HCT116 (cell line): ENCODE results near the gene LZTR1. TPM values are rescaled to one million over a fixed set of nuclear protein-coding genes. Genes with fewer than 3 reads are reported as not detected.
"Not testable (repeated sequence)": the region's sequence is repeated elsewhere in the genome, so short reads cannot be mapped to it uniquely, and the experiment has no call there.

Source experiments
- ATAC-seq: fragments of 200-7000 bp; cut with Tn5 transposase; 2 replicates; pipeline ENCODE4 v1.9.1; 2020; ENCODE audit warnings: mild to moderate bottlenecking, moderate library complexity
- BruUV-seq: library from RNA; stranded (reverse); fragments of 400-500 nt; replicated peaks from 2 replicates; lab custom pipeline; 2021; lab: Mats Ljungman, UMichigan
- CTCF ChIA-PET: fragments of 300-600 bp; sonication (Branson Sonifier 250); formaldehyde crosslinking; loops from one replicate; lab custom pipeline; 2021; ENCODE audit warnings: antibody characterized with exemption; lab: Charles Lee
- POLR2A ChIA-PET: fragments of 300-600, 350-600 bp; sonication (Branson Sonifier 250); formaldehyde crosslinking; loops from one replicate; lab custom pipeline; 2021; ENCODE audit warnings: antibody characterized with exemption; lab: Charles Lee
- RAD21 ChIA-PET, 2 experiments: fragments of 300-600 bp; sonication (Branson Sonifier 250); formaldehyde crosslinking; loops; one replicate each; lab custom pipeline; 2023; ENCODE audit warnings: low total read pairs in 2 of 2; ENCODE audit not compliant: uncharacterized antibody in 2 of 2, unreplicated experiment in 2 of 2, low non-redundant PET in 1 of 2; lab: Charles Lee
- DNase-seq: peaks from one replicate; pipeline ENCODE4 v3.0.0-alpha.2; 2010; ENCODE audit warnings: low read depth, low spot score
- H2AFZ ChIP-seq: fragments of 200-600 bp; shearing (Covaris generic), sonication (generic); 2 replicates; pipeline ENCODE4 v1.6.1; 2017; ENCODE audit warnings: low read depth, mixed run types, mixed read lengths, antibody characterized with exemption, low read length; ENCODE audit not compliant: poor library complexity, severe bottlenecking
- H3K27ac ChIP-seq: 2 replicates; pipeline ENCODE4 v1.5.1; 2012; ENCODE audit warnings: low read depth, low read length
- H3K27me3 ChIP-seq: fragments of 200-600 bp; sonication (generic); 2 replicates; pipeline ENCODE4 v1.6.1; 2016; ENCODE audit warnings: mixed run types, low read length, mixed read lengths; ENCODE audit not compliant: insufficient read depth
- H3K36me3 ChIP-seq, 2 experiments: fragments of 200-500 bp in 1 of 2; fragments of 200-600 bp in 1 of 2; sonication (Bioruptor generic) in 1 of 2; sonication (generic) in 1 of 2; 2 replicates each; pipeline versions ENCODE4 v1.5.1 to v1.6.1; 2014 to 2016; ENCODE audit warnings: low read length in 2 of 2, inconsistent platforms in 1 of 2, mixed read lengths in 1 of 2, mixed run types in 1 of 2; ENCODE audit not compliant: insufficient read depth in 2 of 2, control insufficient read depth in 1 of 2
- H3K4me1 ChIP-seq, 2 experiments: fragments of 200-600 bp in 1 of 2; sonication (generic) in 1 of 2; 2 replicates each; pipeline versions ENCODE4 v1.5.1 to v1.6.1; 2012 to 2017; ENCODE audit warnings: low read length in 2 of 2, inconsistent platforms in 1 of 2, mild to moderate bottlenecking in 1 of 2, mixed read lengths in 1 of 2, mixed run types in 1 of 2, moderate library complexity in 1 of 2; ENCODE audit not compliant: insufficient read depth in 2 of 2, control insufficient read depth in 1 of 2
- H3K4me2 ChIP-seq: fragments of 200-600 bp; sonication (generic); 2 replicates; pipeline ENCODE4 v1.6.1; 2017; ENCODE audit warnings: mixed run types, low read length, mixed read lengths
- H3K4me3 ChIP-seq, 2 experiments: fragments of 200-600 bp in 1 of 2; sonication (generic) in 1 of 2; replicated peaks in 1 of 2; 2 replicates each; pipeline ENCODE4 v1.5.1; 2011 to 2016; ENCODE audit warnings: low read length in 2 of 2, control low read depth in 1 of 2, low read depth in 1 of 2, mild to moderate bottlenecking in 1 of 2, mixed read lengths in 1 of 2, mixed run types in 1 of 2
- H3K79me2 ChIP-seq: fragments of 200-600 bp; sonication (generic); 2 replicates; pipeline ENCODE4 v1.6.1; 2017; ENCODE audit warnings: mild to moderate bottlenecking, mixed run types, low read length, moderate library complexity, mixed read lengths; ENCODE audit not compliant: insufficient read depth
- H3K9ac ChIP-seq: fragments of 200-600 bp; sonication (generic); 2 replicates; pipeline ENCODE4 v1.6.1; 2016; ENCODE audit warnings: low read length, mixed read lengths
- H3K9me2 ChIP-seq: fragments of 200-600 bp; sonication (generic), shearing (Covaris generic); 2 replicates; pipeline ENCODE4 v1.6.1; 2017; ENCODE audit warnings: mixed run types, mild to moderate bottlenecking, moderate library complexity; ENCODE audit not compliant: insufficient read depth
- H3K9me3 ChIP-seq, 2 experiments: fragments of 200-500 bp in 1 of 2; fragments of 200-600 bp in 1 of 2; sonication (Bioruptor generic) in 1 of 2; sonication (generic) in 1 of 2; 2 replicates each; pipeline ENCODE4 v1.6.1; 2014 to 2017; ENCODE audit warnings: low read length in 2 of 2, mixed read lengths in 2 of 2, inconsistent platforms in 1 of 2, low read depth in 1 of 2, mild to moderate bottlenecking in 1 of 2, mixed run types in 1 of 2, moderate library complexity in 1 of 2; ENCODE audit not compliant: control insufficient read depth in 1 of 2, insufficient read depth in 1 of 2
- H4K20me1 ChIP-seq: fragments of 200-600 bp; sonication (generic), shearing (Covaris generic); 2 replicates; pipeline ENCODE4 v1.6.1; 2017; ENCODE audit warnings: mixed run types, mild to moderate bottlenecking, moderate library complexity; ENCODE audit not compliant: insufficient read depth
- CBX3 ChIP-seq: IDR thresholded peaks from 2 replicates; pipeline ENCODE4 v1.6.1; 2012; ENCODE audit warnings: low read depth
- CTCF ChIP-seq, 3 experiments: fragments of 200-600 bp in 1 of 3; sonication (generic) in 1 of 3; IDR thresholded peaks in 2 of 3; conservative IDR thresholded peaks in 1 of 3; 2 replicates each; pipeline ENCODE4 v1.5.1; 2012 to 2017; ENCODE audit warnings: low read depth in 2 of 3, low read length in 2 of 3, antibody characterized with exemption in 1 of 3, borderline replicate concordance in 1 of 3, control low read depth in 1 of 3, mild to moderate bottlenecking in 1 of 3, mixed read lengths in 1 of 3, mixed run types in 1 of 3, moderate library complexity in 1 of 3; ENCODE audit not compliant: insufficient read depth in 1 of 3
- ELF1 ChIP-seq: IDR thresholded peaks from 2 replicates; pipeline ENCODE4 v1.6.1; 2012; ENCODE audit warnings: low read depth, borderline replicate concordance
- EZH2 ChIP-seq: fragments of 200-600 bp; sonication (generic); IDR thresholded peaks from 2 replicates; pipeline ENCODE4 v1.6.1; 2017; ENCODE audit warnings: antibody characterized with exemption, mixed run types
- FOSL1 ChIP-seq: IDR thresholded peaks from 2 replicates; pipeline ENCODE4 v1.6.1; 2012; ENCODE audit warnings: low read depth
- JUND ChIP-seq: IDR thresholded peaks from 2 replicates; pipeline ENCODE4 v1.6.1; 2012
- RAD21 ChIP-seq: IDR thresholded peaks from 2 replicates; pipeline ENCODE4 v1.6.1; 2012; ENCODE audit warnings: low read depth, mild to moderate bottlenecking
- SP1 ChIP-seq: IDR thresholded peaks from 2 replicates; pipeline ENCODE4 v1.6.1; 2012; ENCODE audit warnings: low read depth
- YY1 ChIP-seq: IDR thresholded peaks from 2 replicates; pipeline ENCODE4 v1.6.1; 2011; ENCODE audit warnings: low read length, low read depth, moderate library complexity, mild to moderate bottlenecking; ENCODE audit not compliant: insufficient replicate concordance; ENCODE audit errors: extremely low read depth
- ZFX ChIP-seq: fragments of 450-650 bp; IDR thresholded peaks from 2 replicates; pipeline ENCODE4 v1.6.1; 2017
- ZNF274 ChIP-seq: fragments of 200-500 bp; sonication (Bioruptor generic); IDR thresholded peaks from 2 replicates; pipeline ENCODE4 v1.6.1; 2014; ENCODE audit warnings: mild to moderate bottlenecking, low read depth, low read length, inconsistent platforms
- intact Hi-C: fragments of 100-400 bp; cut with micrococcal nuclease; formaldehyde crosslinking; loops from 2 replicates; pipeline ENCODE4 v1.10.0; 2022
- total RNA-seq: library from RNA; stranded (reverse); gene quantifications from one replicate; pipeline ENCODE4 v1.2.1, GENCODE V29; 2021; ENCODE audit not compliant: unreplicated experiment
- TF ChIP-seq, protein P1 (sequence below): IDR thresholded peaks from 2 replicates; pipeline ENCODE4 v1.6.1; 2012

The LZTR1 gene
- total RNA-seq, 1 experiment from 2014 or later = 56.5 TPM

DNA sequence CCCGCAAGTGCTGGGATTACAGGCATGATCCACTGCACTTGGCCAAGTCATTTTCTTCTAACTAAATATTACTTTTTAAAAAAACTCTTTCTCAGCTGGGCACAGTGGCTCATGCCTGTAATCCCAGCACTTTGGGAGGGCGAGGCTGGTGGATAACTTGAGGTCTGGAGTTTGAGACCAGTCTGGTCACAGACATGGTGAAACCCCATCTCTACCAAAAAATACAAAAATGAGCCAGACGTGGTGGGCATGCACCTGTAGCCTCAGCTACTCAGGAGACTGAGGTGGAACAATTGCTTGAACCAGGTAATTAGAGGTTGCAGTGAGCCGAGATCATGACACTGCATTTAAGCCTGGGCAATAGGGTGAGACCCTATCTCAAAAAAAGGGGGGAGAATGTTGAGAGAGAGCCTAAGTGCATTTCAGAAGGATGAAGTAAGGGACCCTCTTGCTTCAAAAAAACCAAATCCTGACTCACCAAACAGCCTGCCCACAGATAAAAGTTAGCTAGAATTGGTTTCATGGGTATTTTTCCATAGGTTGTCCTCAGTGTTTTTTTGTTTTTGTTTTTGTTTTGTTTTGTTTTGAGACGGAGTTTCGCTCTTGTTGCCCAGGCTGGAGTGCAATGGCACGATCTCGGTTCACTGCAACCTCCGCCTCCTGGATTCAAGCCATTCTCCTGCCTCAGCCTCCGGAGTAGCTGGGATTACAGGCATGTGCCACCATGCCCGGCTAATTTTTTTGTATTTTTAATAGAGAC, 46.1 kb upstream of the LZTR1 start:
- CTCF ChIA-PET, intact Hi-C loops, H3K4me1 ChIP-seq, H2AFZ ChIP-seq, H3K9me3 ChIP-seq, H3K27ac ChIP-seq, H3K9ac ChIP-seq, DNase-seq, RAD21 ChIA-PET, ATAC-seq, H3K4me2 ChIP-seq, H3K4me3 ChIP-seq, H3K9me2 ChIP-seq, H3K27me3 ChIP-seq, POLR2A ChIA-PET, BruUV-seq: not testable (repeated sequence)
- Histone ChIP-seq H3K79me2 (peaks cover 100% of the 10 kb centered on the region), H4K20me1 (peaks cover 48% of the 10 kb centered on the region; the same call in 1 of the 2 replicates), H3K36me3 (peaks cover 19 to 27% of the 10 kb centered on the region in 2 experiments; a peak in 3 of 4 replicates)

- no peaks in the 10 kb centered on the region for H3K9me2 ChIP-seq
- peaks cover 48% of the 10 kb centered on the region; the same call in 1 of the 2 replicates for H4K20me1 ChIP-seq
- H3K4me2 ChIP-seq = no peak overlapping the region
- no peak overlapping the region for H3K4me3 ChIP-seq
- no peak overlapping the region for H3K9ac ChIP-seq
- ChIA-PET CTCF (no interaction called here), POLR2A (no interaction called here), RAD21 (no interaction called here)
- TF ChIP-seq ZNF274 (no peak), RAD21 (no peak), ZFX (no peak), ELF1 (no peak), EZH2 (no peak), CBX3 (no peak), YY1 (no peak), JUND (no peak), FOSL1 (no peak), SP1 (no peak), CTCF (IDR thresholded peaks at IDR 0.05 in 2 of 3, conservative IDR thresholded peaks at IDR 0.05 in 1 of 3; ENCODE audit: borderline replicate concordance in 1 of 3, insufficient read depth in 1 of 3, low read depth in 2 of 3, low read length in 2 of 3) (no peak)
- TF ChIP-seq, protein P1, sequence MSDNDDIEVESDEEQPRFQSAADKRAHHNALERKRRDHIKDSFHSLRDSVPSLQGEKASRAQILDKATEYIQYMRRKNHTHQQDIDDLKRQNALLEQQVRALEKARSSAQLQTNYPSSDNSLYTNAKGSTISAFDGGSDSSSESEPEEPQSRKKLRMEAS = no peak
- peaks cover 99% of the 10 kb centered on the region for H3K79me2 ChIP-seq
- no TSS peak for BruUV-seq
- no peak for DNase-seq
- peaks cover 19 to 27% of the 10 kb centered on the region in 2 experiments; a peak in 3 of 4 replicates for H3K36me3 ChIP-seq
- H2AFZ ChIP-seq = no peak overlapping the region
- no peak for ATAC-seq
- no peaks in the 10 kb centered on the region for H3K27me3 ChIP-seq
- no peak overlapping the region for H3K27ac ChIP-seq
- peaks cover 0 to 12% of the 10 kb centered on the region in 2 experiments; a peak in 2 of 4 replicates for H3K4me1 ChIP-seq
- intact Hi-C loops = no loop called here
- no peaks in the 10 kb centered on the region for H3K9me3 ChIP-seq
These were observed 44.9 kb upstream of the LZTR1 start for GRCh38 chr22:20937031-20937793.
